Liver (tissue), 9 donors: ENCODE results near the gene TMEM89. TPM values are rescaled to one million over a fixed set of nuclear protein-coding genes. Genes with fewer than 3 reads are reported as not detected.

Experiments used
- DNase-seq: peaks from one replicate; pipeline ENCODE4 v3.0.0-alpha.2; 2017; ENCODE audit warnings: low spot score
- H3K27ac ChIP-seq, 2 donors: one replicate each; pipeline ENCODE4 v1.7.0; 2013; ENCODE audit warnings: inconsistent platforms in 2 of 2, low read length in 2 of 2, control low read depth in 1 of 2, low read depth in 1 of 2, mild to moderate bottlenecking in 1 of 2
- H3K27me3 ChIP-seq, 4 donors: one replicate each; pipeline versions ENCODE4 v1.6.1 to v1.7.0; 2013; ENCODE audit warnings: low read length in 3 of 4, inconsistent platforms in 1 of 4, mild to moderate bottlenecking in 1 of 4, moderate library complexity in 1 of 4; ENCODE audit not compliant: control insufficient read depth in 4 of 4, insufficient read depth in 4 of 4
- H3K36me3 ChIP-seq, 4 donors: one replicate each; pipeline versions ENCODE4 v1.6.1 to v1.7.0; 2013; ENCODE audit warnings: low read length in 3 of 4, mild to moderate bottlenecking in 3 of 4, low read depth in 1 of 4, moderate library complexity in 1 of 4; ENCODE audit not compliant: control insufficient read depth in 4 of 4, insufficient read depth in 3 of 4
- H3K4me1 ChIP-seq, 4 donors: one replicate each; pipeline versions ENCODE4 v1.6.1 to v1.7.0; 2013; ENCODE audit warnings: low read length in 3 of 4, mild to moderate bottlenecking in 3 of 4, moderate library complexity in 1 of 4; ENCODE audit not compliant: control insufficient read depth in 4 of 4, insufficient read depth in 4 of 4
- H3K4me3 ChIP-seq, 3 donors: one replicate each; pipeline versions ENCODE4 v1.6.1 to v1.7.0; 2013; ENCODE audit warnings: low read length in 3 of 3, control low read depth in 1 of 3, low read depth in 1 of 3, mild to moderate bottlenecking in 1 of 3
- H3K9ac ChIP-seq, 2 donors: one replicate each; pipeline ENCODE4 v1.7.0; 2013; ENCODE audit warnings: low read length in 2 of 2, mild to moderate bottlenecking in 2 of 2, moderate library complexity in 2 of 2, control low read depth in 1 of 2, low read depth in 1 of 2
- H3K9me3 ChIP-seq, 4 donors: one replicate each; pipeline versions ENCODE4 v1.6.1 to v1.7.0; 2013; ENCODE audit warnings: low read length in 3 of 4; ENCODE audit not compliant: control insufficient read depth in 4 of 4
- ATF3 ChIP-seq: IDR thresholded peaks from 2 replicates; pipeline ENCODE4 v1.6.1; 2016; ENCODE audit warnings: antibody characterized with exemption
- EGR1 ChIP-seq, 2 donors: IDR thresholded peaks; 2 replicates each; pipeline ENCODE4 v1.6.1; 2016 to 2018; ENCODE audit warnings: antibody characterized with exemption in 2 of 2, low read depth in 2 of 2
- FOXA1 ChIP-seq: IDR thresholded peaks from 2 replicates; pipeline ENCODE4 v1.6.1; 2016; ENCODE audit warnings: antibody characterized with exemption
- HNF4A ChIP-seq, 2 donors: conservative IDR thresholded peaks; 2 replicates each; pipeline ENCODE4 v1.6.1; 2016; ENCODE audit warnings: antibody characterized with exemption in 2 of 2, mild to moderate bottlenecking in 2 of 2
- HNF4G ChIP-seq: IDR thresholded peaks from 2 replicates; pipeline ENCODE4 v1.6.1; 2016; ENCODE audit warnings: antibody characterized with exemption
- NR2F2 ChIP-seq: IDR thresholded peaks from 2 replicates; pipeline ENCODE4 v1.6.1; 2016; ENCODE audit warnings: antibody characterized with exemption
- RAD21 ChIP-seq, 2 donors: IDR thresholded peaks; 2 replicates each; pipeline ENCODE4 v1.6.1; 2016; ENCODE audit warnings: antibody characterized with exemption in 2 of 2, mild to moderate bottlenecking in 2 of 2
- REST ChIP-seq: IDR thresholded peaks from 2 replicates; pipeline ENCODE4 v1.6.1; 2016; ENCODE audit warnings: antibody characterized with exemption, mild to moderate bottlenecking
- YY1 ChIP-seq: IDR thresholded peaks from 2 replicates; pipeline ENCODE4 v1.6.1; 2016; ENCODE audit warnings: antibody characterized with exemption, mild to moderate bottlenecking
- WGBS: extraction: QIAGEN DNeasy Blood & Tissue Kit; methylation state at CpG from one replicate; pipeline ENCODE4 v1.1.7; 2013; 5-methylcytosine and 5-hydroxymethylcytosine counted together
- polyA plus RNA-seq, 2 donors: library from polyadenylated mRNA; stranded (reverse) in 1 of 2; unstranded in 1 of 2; fragments of 200-250 nt in 1 of 2; fragments of >200 nt in 1 of 2; fragmentation: Nextera tagmentation in 1 of 2; extraction: Ambion mirVana in 1 of 2; gene quantifications; one replicate each; pipeline versions ENCODE4 v1.2.1 to v1.2.3, GENCODE V29; 2013 to 2015
- total RNA-seq, 2 donors: library from RNA; depleted of rRNA; stranded (reverse); fragments of >200 nt; gene quantifications; one replicate each; pipeline ENCODE4 v1.2.3, GENCODE V29; 2014
- donor health status: healthy.
- donor health status: healthy.
- donor health status: healthy.
- donor health status: healthy.
- donor health status: healthy.

Gene TMEM89
- total and polyA plus RNA-seq, 4 donors: not detected

GRCh38 chr3:48662753-48663488 is 41.4 kb upstream of the TMEM89 start, which contains the start of gene CELSR3:
TSS of gene CELSR3 (minus strand) at chr3:48662886. CDS start at chr3:48662634, 252 bp downstream.
- Histone ChIP-seq H3K4me1 (peaks cover 0 to 15% (median 14%) of the 10 kb centered on the region in 4 donors), H3K27me3 (peaks cover 0 to 5% (median 0%) of the 10 kb centered on the region in 4 donors), H3K27ac (no peak within 1 kb of the TSS), H3K9ac (no peak within 1 kb of the TSS), H3K9me3 (peaks cover 0 to 6% (median 0%) of the 10 kb centered on the region in 4 donors), H3K4me3 (peak within 1 kb of the TSS in 2 of 3 donors; percentile 49), H3K36me3 (no peaks in the 10 kb centered on the region)
- peak; percentile 58 for DNase-seq
- WGBS: 4% methylated on average over 52 of the region's 52 CpGs
- peak; percentile 40 for TF ChIP-seq REST
- TF ChIP-seq FOXA1: no peak
- TF ChIP-seq EGR1 (IDR thresholded peaks at IDR 0.05; ENCODE audit: low read depth in 2 of 2): no peak
- TF ChIP-seq HNF4A (conservative IDR thresholded peaks at IDR 0.05): no peak
- TF ChIP-seq HNF4G: no peak
- no peak for TF ChIP-seq NR2F2
- TF ChIP-seq YY1: peak; percentile 85

GRCh38 chr3:48662145-48662752 is 40.7 kb upstream of the TMEM89 start:
- Histone ChIP-seq H3K27ac (no peak overlapping the region), H3K9ac (no peak overlapping the region), H3K4me3 (no peak overlapping the region), H3K36me3 (no peaks in the 10 kb centered on the region), H3K27me3 (peaks cover 0 to 5% (median 0%) of the 10 kb centered on the region in 4 donors), H3K9me3 (peaks cover 0 to 6% (median 0%) of the 10 kb centered on the region in 4 donors), H3K4me1 (peaks cover 0 to 15% (median 14%) of the 10 kb centered on the region in 4 donors)
- WGBS: 5% methylated on average over 46 of the region's 46 CpGs
- TF ChIP-seq FOXA1 (no peak), ATF3 (no peak), HNF4A (conservative IDR thresholded peaks at IDR 0.05) (no peak), RAD21 (IDR thresholded peaks at IDR 0.05) (no peak)
- no peak for DNase-seq

- Histone ChIP-seq H3K27me3 (peaks cover 0 to 5% (median 0%) of the 10 kb centered on the region in 4 donors), H3K9ac (no peak overlapping the region), H3K27ac (no peak overlapping the region), H3K9me3 (peaks cover 0 to 6% (median 0%) of the 10 kb centered on the region in 4 donors), H3K4me3 (peak overlapping the region in 1 of 3 donors; percentile 16), H3K36me3 (no peaks in the 10 kb centered on the region), H3K4me1 (peaks cover 0 to 16% (median 14%) of the 10 kb centered on the region in 4 donors)
- no peak for TF ChIP-seq FOXA1
- peak; percentile 100 for TF ChIP-seq REST
- DNase-seq: peak; percentile 86
- 6% methylated on average over 67 of the region's 67 CpGs for WGBS
Measured at GRCh38 chr3:48661501-48662144, 40.1 kb upstream of the TMEM89 start.
